Stomach (tissue), 9 donors: ENCODE measurements around the gene PGGT1B. TPM values are rescaled to one million over a fixed set of nuclear protein-coding genes. Genes with fewer than 3 reads are reported as not detected.
"Not testable (repeated sequence)": the region's sequence is repeated elsewhere in the genome, so short reads cannot be mapped to it uniquely, and the experiment has no call there.

Experiments
- DNase-seq, 2 donors: peaks; one replicate each; pipeline versions ENCODE4 v3.0.0 to v3.0.0-alpha.2; 2013 to 2019
- H3K27ac ChIP-seq, 5 donors: fragments of 200-600 bp in 4 of 5; sonication (generic) in 4 of 5; one replicate each; pipeline ENCODE4 v1.5.1; 2013 to 2019; ENCODE audit warnings: mild to moderate bottlenecking in 1 of 5, moderate library complexity in 1 of 5
- H3K27me3 ChIP-seq, 3 donors: fragments of 200-600 bp; sonication (generic); one replicate each; pipeline ENCODE4 v1.5.1; 2017 to 2019; ENCODE audit warnings: mixed run types in 1 of 3
- H3K36me3 ChIP-seq, 4 donors: fragments of 200-600 bp; sonication (generic); 1 replicate in 3 of 4; 2 replicates in 1 of 4; pipeline ENCODE4 v1.5.1; 2016 to 2019
- H3K4me1 ChIP-seq, 4 donors: fragments of 200-600 bp; sonication (generic); one replicate each; pipeline ENCODE4 v1.5.1; 2016 to 2019
- H3K4me3 ChIP-seq, 4 donors: fragments of 200-600 bp; sonication (generic) in 3 of 4; one replicate each; pipeline ENCODE4 v1.5.1; 2016 to 2019; ENCODE audit warnings: mild to moderate bottlenecking in 1 of 4
- H3K9me3 ChIP-seq, 4 donors: fragments of 200-600 bp; sonication (generic); one replicate each; pipeline ENCODE4 v1.5.1; 2016 to 2019
- EP300 ChIP-seq: sonication (generic); formaldehyde crosslinking; IDR thresholded peaks from one replicate; pipeline ENCODE4 v1.6.1; 2017; ENCODE audit warnings: antibody characterized with exemption
- POLR2A ChIP-seq, 4 donors: fragments of 450-650 bp; IDR thresholded peaks; one replicate each; pipeline ENCODE4 v1.6.1; 2016; ENCODE audit warnings: antibody characterized with exemption in 4 of 4, control low read depth in 2 of 4, mild to moderate bottlenecking in 1 of 4, moderate library complexity in 1 of 4
- POLR2AphosphoS5 ChIP-seq, 3 donors: sonication (generic); formaldehyde crosslinking; IDR thresholded peaks; one replicate each; pipeline ENCODE4 v1.6.1; 2016; ENCODE audit warnings: antibody characterized with exemption in 3 of 3
- WGBS, 5 donors: extraction: QIAGEN DNeasy Blood & Tissue Kit in 3 of 5; methylation state at CpG; one replicate each; pipeline versions ENCODE4 v1.1.5 to v1.1.7; 2013 to 2018; 5-methylcytosine and 5-hydroxymethylcytosine counted together
- intact Hi-C: fragments of 100-400 bp; cut with DNase I; formaldehyde crosslinking; loops from one replicate; pipeline ENCODE4 v1.15.1; 2023; ENCODE audit warnings: low total_unique reads
- polyA plus RNA-seq, 3 donors: library from polyadenylated mRNA; stranded (reverse); fragments of 200-250 nt; gene quantifications; one replicate each; pipeline ENCODE4 v1.2.3, GENCODE V29; 2013
- total RNA-seq, 5 donors: library from RNA; depleted of rRNA; stranded (reverse); fragments of >200 nt; gene quantifications; one replicate each; pipeline versions ENCODE4 v1.1.0 to v1.2.3, GENCODE V29; 2014 to 2016
- TF ChIP-seq, protein P1 (sequence below), 7 experiments: fragments of 450-650 bp in 4 of 7; fragments of 200-600 bp in 3 of 7; sonication (generic) in 3 of 7; IDR thresholded peaks; one replicate each; pipeline ENCODE4 v1.5.1; 2016 to 2019; ENCODE audit warnings: antibody characterized with exemption in 7 of 7, control low read depth in 2 of 7, mild to moderate bottlenecking in 1 of 7
- donor health status: healthy with polysubstance abuse.
- donor health status: Bipolar disorder and iron deficiency.
- donor health status: healthy.

Gene PGGT1B
- total and polyA plus RNA-seq, 8 donors: 2.4 to 62.5 (median 5.0) TPM

DNA sequence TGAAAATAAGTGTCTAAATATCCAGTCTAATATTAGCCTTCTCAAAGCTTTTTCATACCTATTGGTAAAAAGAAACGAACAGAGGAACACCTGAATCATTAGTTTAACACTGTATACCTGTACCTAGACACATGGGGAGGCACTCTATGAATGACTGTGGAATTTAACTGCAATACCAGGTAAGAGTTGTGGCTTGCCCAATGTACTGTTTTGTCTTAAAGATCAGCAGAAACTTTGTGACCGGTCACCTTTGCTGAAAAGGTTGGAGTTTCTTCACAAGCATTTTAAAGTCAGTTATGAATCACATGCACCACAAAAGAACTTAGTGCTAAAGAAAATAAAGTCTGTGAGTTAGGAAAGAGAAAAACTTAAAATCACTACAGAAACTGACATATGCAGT is 2.4 kb downstream of the PGGT1B start:
- peaks cover 18 to 70% (median 43%) of the 10 kb centered on the region in 4 donors for H3K4me1 ChIP-seq
- 77 to 88% (median 82%) methylated on average over 2 of the region's 2 CpGs for WGBS, 5 donors
- intact Hi-C loops: no loop called here

DNA sequence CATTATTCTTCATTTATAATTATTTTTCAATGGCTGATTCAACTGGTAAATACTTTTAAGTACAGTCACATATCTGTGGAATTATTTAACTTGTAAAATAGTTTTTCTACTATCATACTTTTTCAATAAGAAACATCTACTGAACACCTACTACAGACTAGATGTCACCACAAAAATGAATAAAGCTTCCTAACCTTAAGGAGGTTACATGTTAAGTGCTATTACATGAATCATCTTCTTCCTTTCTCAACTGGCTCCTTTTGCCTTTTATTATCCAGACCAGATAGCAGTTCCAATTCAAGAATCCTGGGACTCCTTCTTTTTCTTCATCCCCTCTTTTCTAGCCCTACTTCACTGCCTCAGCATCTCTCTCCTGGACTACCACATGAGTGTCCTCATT is 4.7 kb downstream of the PGGT1B start:
- H3K27me3 ChIP-seq: no peaks in the 10 kb centered on the region
- no peak for TF ChIP-seq EP300
- TF ChIP-seq POLR2AphosphoS5 (IDR thresholded peaks at IDR 0.05): no peak
- TF ChIP-seq POLR2A (IDR thresholded peaks at IDR 0.05): no peak
- TF ChIP-seq, protein P1, sequence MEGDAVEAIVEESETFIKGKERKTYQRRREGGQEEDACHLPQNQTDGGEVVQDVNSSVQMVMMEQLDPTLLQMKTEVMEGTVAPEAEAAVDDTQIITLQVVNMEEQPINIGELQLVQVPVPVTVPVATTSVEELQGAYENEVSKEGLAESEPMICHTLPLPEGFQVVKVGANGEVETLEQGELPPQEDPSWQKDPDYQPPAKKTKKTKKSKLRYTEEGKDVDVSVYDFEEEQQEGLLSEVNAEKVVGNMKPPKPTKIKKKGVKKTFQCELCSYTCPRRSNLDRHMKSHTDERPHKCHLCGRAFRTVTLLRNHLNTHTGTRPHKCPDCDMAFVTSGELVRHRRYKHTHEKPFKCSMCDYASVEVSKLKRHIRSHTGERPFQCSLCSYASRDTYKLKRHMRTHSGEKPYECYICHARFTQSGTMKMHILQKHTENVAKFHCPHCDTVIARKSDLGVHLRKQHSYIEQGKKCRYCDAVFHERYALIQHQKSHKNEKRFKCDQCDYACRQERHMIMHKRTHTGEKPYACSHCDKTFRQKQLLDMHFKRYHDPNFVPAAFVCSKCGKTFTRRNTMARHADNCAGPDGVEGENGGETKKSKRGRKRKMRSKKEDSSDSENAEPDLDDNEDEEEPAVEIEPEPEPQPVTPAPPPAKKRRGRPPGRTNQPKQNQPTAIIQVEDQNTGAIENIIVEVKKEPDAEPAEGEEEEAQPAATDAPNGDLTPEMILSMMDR (IDR thresholded peaks at IDR 0.05): no peak
- no peaks in the 10 kb centered on the region for H3K36me3 ChIP-seq
- no peaks in the 10 kb centered on the region for H3K9me3 ChIP-seq
- intact Hi-C loops: no loop called here
- no peak overlapping the region for H3K27ac ChIP-seq
- no peak for DNase-seq
- H3K4me3 ChIP-seq: no peak overlapping the region
- peaks cover 20 to 74% (median 46%) of the 10 kb centered on the region in 4 donors for H3K4me1 ChIP-seq

More for the DNA sequence above, 2.4 kb downstream of the PGGT1B start:
- H3K27ac ChIP-seq: no peak overlapping the region
- TF ChIP-seq POLR2A (IDR thresholded peaks at IDR 0.05) (no peak), EP300 (no peak), POLR2AphosphoS5 (IDR thresholded peaks at IDR 0.05) (no peak)
- TF ChIP-seq, protein P1 (IDR thresholded peaks at IDR 0.05): no peak
- H3K36me3 ChIP-seq: peaks cover 0 to 8% (median 3%) of the 10 kb centered on the region in 4 donors
- H3K9me3 ChIP-seq: no peaks in the 10 kb centered on the region
- H3K27me3 ChIP-seq: no peaks in the 10 kb centered on the region
- H3K4me3 ChIP-seq: no peak overlapping the region
- DNase-seq: no peak

DNA sequence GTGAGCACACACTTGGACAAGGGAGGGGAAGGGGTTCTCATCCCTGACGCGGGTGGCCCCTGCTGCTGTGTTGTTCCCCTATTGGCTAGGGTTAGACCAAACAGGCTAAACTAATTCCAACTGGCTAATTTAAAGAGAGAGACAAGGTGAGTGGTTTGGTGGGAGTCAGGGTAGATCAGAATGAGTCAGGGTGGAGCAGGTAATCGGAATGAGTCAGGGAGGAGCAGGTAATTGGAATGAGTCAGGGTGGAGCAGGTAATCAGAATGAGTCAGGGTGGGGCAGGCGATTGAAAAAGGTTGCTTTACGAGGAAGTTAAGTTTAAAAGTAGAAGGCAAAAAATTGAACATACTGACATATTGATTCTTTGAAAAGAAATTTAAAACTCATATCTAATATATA is 13.3 kb downstream of the PGGT1B start:
- DNase-seq: peak in 1 of 2 donors; percentile 6
- H3K27me3 ChIP-seq, H3K27ac ChIP-seq, H3K4me3 ChIP-seq, H3K9me3 ChIP-seq, H3K36me3 ChIP-seq: not testable (repeated sequence)
- intact Hi-C loops: loop anchor here (5.0 kb wide), 1 partner anchor 152 kb away; no protein-coding TSS in a partner anchor
- H3K4me1 ChIP-seq: peaks cover 0 to 19% (median 10%) of the 10 kb centered on the region in 4 donors
- 61 to 75% (median 62%) methylated on average over 5 of the region's 5 CpGs for WGBS, 5 donors

DNA sequence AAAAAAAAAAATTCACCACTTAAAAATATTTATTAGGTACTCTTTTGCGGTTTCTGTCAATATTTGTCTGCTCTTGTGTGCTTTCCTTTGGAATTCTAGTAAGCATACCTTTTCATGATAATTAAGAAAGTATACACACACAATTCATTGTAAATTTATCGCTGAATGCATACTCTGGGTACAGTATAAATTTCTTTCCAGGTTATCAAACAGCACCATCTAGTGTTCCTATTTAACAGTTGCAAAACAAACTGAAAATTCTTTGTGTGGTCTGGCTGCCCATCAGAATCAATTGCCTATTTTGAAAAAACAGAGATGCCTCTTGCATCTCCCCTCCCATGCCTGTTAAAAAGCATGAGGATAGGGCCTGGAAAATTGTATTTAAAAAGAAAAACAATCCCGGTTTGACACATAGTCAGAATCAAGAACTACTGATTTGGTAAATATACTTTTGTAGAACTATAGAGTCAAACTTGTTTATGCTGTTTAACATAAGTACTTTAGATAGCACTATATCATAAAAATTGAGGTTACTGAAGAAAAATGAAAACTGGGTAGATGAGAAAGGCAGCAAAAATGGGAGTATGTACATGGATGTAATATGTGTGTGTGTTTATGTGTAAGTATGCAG is 16.2 kb downstream of the PGGT1B start:
- TF ChIP-seq, protein P1 (IDR thresholded peaks at IDR 0.05): peak in 5 of 7 experiments; percentile 43 to 74 (median 70)
- TF ChIP-seq POLR2A (IDR thresholded peaks at IDR 0.05) (no peak), POLR2AphosphoS5 (IDR thresholded peaks at IDR 0.05) (no peak), EP300 (no peak)
- intact Hi-C loops: loop anchor here (5.0 kb wide), 1 partner anchor 149 kb away; no protein-coding TSS in a partner anchor
- no peaks in the 10 kb centered on the region for H3K27me3 ChIP-seq
- peaks cover 0 to 45% (median 31%) of the 10 kb centered on the region in 4 donors for H3K4me1 ChIP-seq
- DNase-seq: peak in 1 of 2 donors; percentile 71
- peaks cover 0 to 8% (median 0%) of the 10 kb centered on the region in 4 donors for H3K36me3 ChIP-seq
- H3K9me3 ChIP-seq: no peaks in the 10 kb centered on the region
- 17 to 22% (median 18%) methylated on average over 3 of the region's 3 CpGs for WGBS, 5 donors
- no peak overlapping the region for H3K4me3 ChIP-seq
- H3K27ac ChIP-seq: no peak overlapping the region

DNA sequence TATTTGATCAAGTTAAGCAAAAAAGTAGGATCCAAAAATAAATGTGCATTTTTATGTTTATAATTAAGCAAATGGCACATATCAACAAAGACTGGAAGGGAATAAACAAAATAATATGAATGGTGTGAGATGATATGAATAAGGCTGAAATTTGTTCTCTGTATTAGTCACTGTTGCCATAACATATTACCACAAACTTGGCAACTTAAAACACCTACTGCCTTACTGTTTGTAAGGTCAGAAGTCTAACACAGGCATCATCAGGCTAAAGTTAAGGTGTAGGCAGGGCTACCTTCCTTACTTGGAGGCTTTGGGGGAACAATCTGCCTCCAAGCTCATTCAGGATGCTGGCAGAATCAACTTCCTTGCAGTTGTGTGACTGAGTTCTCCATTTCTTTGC is 19.3 kb downstream of the PGGT1B start:
- Histone ChIP-seq H3K27me3 (no peaks in the 10 kb centered on the region), H3K4me3 (no peak overlapping the region), H3K4me1 (peaks cover 0 to 45% (median 31%) of the 10 kb centered on the region in 4 donors), H3K9me3 (no peaks in the 10 kb centered on the region), H3K27ac (peak overlapping the region in 1 of 5 donors; percentile 43), H3K36me3 (peaks cover 0 to 32% (median 26%) of the 10 kb centered on the region in 4 donors)
- DNase-seq: peak in 1 of 2 donors; percentile 25
- no peak for TF ChIP-seq POLR2A (IDR thresholded peaks at IDR 0.05)
- TF ChIP-seq POLR2AphosphoS5 (IDR thresholded peaks at IDR 0.05): peak in 1 of 3 donors; percentile 23
- intact Hi-C loops: no loop called here
